ENCODE measurements around the gene CNIH2. TPM values are rescaled to one million over a fixed set of nuclear protein-coding genes. Genes with fewer than 3 reads are reported as not detected.

The CNIH2 gene
- total and polyA plus RNA-seq, 9 of the 15 experiments (the other 6 are each of a cell fraction or from before 2014, with no cell fraction given) = 0.26 to 0.89 (median 0.40) TPM; not detected in 4

- TF ChIP-seq MYC (IDR thresholded peaks at IDR 0.05; ENCODE audit: low read depth, low read length) (peak; percentile 62; the same call in 1 of the 2 replicates), MYC (CRISPR knock-in tag; IDR thresholded peaks at IDR 0.05; ENCODE audit: borderline replicate concordance, low read depth) (0 out of 2 replicates have a peak, but pooled peaks have one; percentile 23), U2AF1 (optimal IDR thresholded peaks at IDR 0.05; ENCODE audit: low read depth, low read length) (no peak), FOXJ2 (tag; IDR thresholded peaks at IDR 0.05) (peak; percentile 88), CHD7 (IDR thresholded peaks at IDR 0.05; ENCODE audit: low read depth, low read length) (peak; percentile 48), ZFP30 (CRISPR knock-in tag; IDR thresholded peaks at IDR 0.05; ENCODE audit: borderline replicate concordance) (no peak), XRCC3 (IDR thresholded peaks at IDR 0.05) (no peak), ZNF384 (IDR thresholded peaks at IDR 0.05; ENCODE audit: low read depth, low read length) (0 out of 2 replicates have a peak, but pooled peaks have one; percentile 30), ZNF224 (CRISPR knock-in tag; IDR thresholded peaks at IDR 0.05) (no peak), NCOA2 (IDR thresholded peaks at IDR 0.05; ENCODE audit: partially characterized antibody in 2 of 2) (no peak), ZNF75A (CRISPR knock-in tag; IDR thresholded peaks at IDR 0.05) (no peak)
- TF ChIP-seq, protein P1, sequence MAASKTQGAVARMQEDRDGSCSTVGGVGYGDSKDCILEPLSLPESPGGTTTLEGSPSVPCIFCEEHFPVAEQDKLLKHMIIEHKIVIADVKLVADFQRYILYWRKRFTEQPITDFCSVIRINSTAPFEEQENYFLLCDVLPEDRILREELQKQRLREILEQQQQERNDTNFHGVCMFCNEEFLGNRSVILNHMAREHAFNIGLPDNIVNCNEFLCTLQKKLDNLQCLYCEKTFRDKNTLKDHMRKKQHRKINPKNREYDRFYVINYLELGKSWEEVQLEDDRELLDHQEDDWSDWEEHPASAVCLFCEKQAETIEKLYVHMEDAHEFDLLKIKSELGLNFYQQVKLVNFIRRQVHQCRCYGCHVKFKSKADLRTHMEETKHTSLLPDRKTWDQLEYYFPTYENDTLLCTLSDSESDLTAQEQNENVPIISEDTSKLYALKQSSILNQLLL (CRISPR knock-in tag; IDR thresholded peaks at IDR 0.05; ENCODE audit: borderline replicate concordance) = no peak
Observed at GRCh38 chr11:66282468-66283455, 4.8 kb downstream of the CNIH2 start (continued).

Measured in K562 (cell line).